ENCODE measurements around the gene EPB42. TPM values are rescaled to one million over a fixed set of nuclear protein-coding genes. Genes with fewer than 3 reads are reported as not detected.

The EPB42 gene
- total RNA-seq, 2 experiments from 2014 or later: not detected

- CTCF ChIA-PET: no interaction called here
- no peak for ATAC-seq (ENCODE audit: poor library complexity)
- Histone ChIP-seq H3K27me3 (ENCODE audit: control insufficient read depth in 1 of 2, insufficient read depth in 2 of 2, low read length in 2 of 2) (no peaks in the 10 kb centered on the region), H3K36me3 (ENCODE audit: insufficient read depth, low read length) (no peaks in the 10 kb centered on the region), H3K9me3 (ENCODE audit: control insufficient read depth in 1 of 2, insufficient read depth in 1 of 2, low read length in 2 of 2) (no peaks in the 10 kb centered on the region), H3K4me3 (ENCODE audit: low read length) (no peak overlapping the region), H3K4me1 (ENCODE audit: insufficient read depth, low read length) (no peaks in the 10 kb centered on the region), H3K27ac (ENCODE audit: low read depth in 1 of 2, low read length in 2 of 2) (no peak overlapping the region)
- H3K36me3 Mint-ChIP-seq (ENCODE audit: low read depth): no peaks in the 10 kb centered on the region
- peak in 1 of 14 experiments; percentile 24 for DNase-seq
- H3K4me3 Mint-ChIP-seq: no peak overlapping the region
- no peaks in the 10 kb centered on the region for H3K4me1 Mint-ChIP-seq (ENCODE audit: low read depth)
- no peak for TF ChIP-seq CTCF (IDR thresholded peaks at IDR 0.05)
- POLR2A ChIA-PET: no interaction called here
- no peaks in the 10 kb centered on the region for H3K9me3 Mint-ChIP-seq
- intact Hi-C loops (cut with DNase I, micrococcal nuclease): no loop called here
- H3K27ac Mint-ChIP-seq: no peak overlapping the region
- peaks cover 20% of the 10 kb centered on the region for H3K27me3 Mint-ChIP-seq
These were observed 19.1 kb upstream of the EPB42 start for GRCh38 chr15:43239732-43240491.

- no peak for ATAC-seq (ENCODE audit: poor library complexity)
- Histone ChIP-seq H3K27me3 (ENCODE audit: control insufficient read depth in 1 of 2, insufficient read depth in 2 of 2, low read length in 2 of 2) (no peaks in the 10 kb centered on the region), H3K9me3 (ENCODE audit: control insufficient read depth in 1 of 2, insufficient read depth in 1 of 2, low read length in 2 of 2) (no peaks in the 10 kb centered on the region), H3K36me3 (ENCODE audit: insufficient read depth, low read length) (no peaks in the 10 kb centered on the region), H3K4me1 (ENCODE audit: insufficient read depth, low read length) (no peaks in the 10 kb centered on the region), H3K4me3 (ENCODE audit: low read length) (no peak overlapping the region), H3K27ac (ENCODE audit: low read depth in 1 of 2, low read length in 2 of 2) (no peak overlapping the region)
- DNase-seq: no peak
- no peak for TF ChIP-seq CTCF (IDR thresholded peaks at IDR 0.05)
- peaks cover 16% of the 10 kb centered on the region for H3K27me3 Mint-ChIP-seq
- no peaks in the 10 kb centered on the region for H3K9me3 Mint-ChIP-seq
- POLR2A ChIA-PET: no interaction called here
- CTCF ChIA-PET: no interaction called here
- H3K4me1 Mint-ChIP-seq (ENCODE audit: low read depth): no peaks in the 10 kb centered on the region
- intact Hi-C loops (cut with DNase I, micrococcal nuclease): no loop called here
- no peaks in the 10 kb centered on the region for H3K36me3 Mint-ChIP-seq (ENCODE audit: low read depth)
- H3K27ac Mint-ChIP-seq: no peak overlapping the region
- H3K4me3 Mint-ChIP-seq: no peak overlapping the region
These were observed 17.9 kb upstream of the EPB42 start for GRCh38 chr15:43238671-43239131.

- no peaks in the 10 kb centered on the region for H3K4me1 Mint-ChIP-seq (ENCODE audit: low read depth)
- H3K4me3 Mint-ChIP-seq: no peak overlapping the region
- DNase-seq (no peak), ATAC-seq (ENCODE audit: poor library complexity) (no peak)
- intact Hi-C loops (cut with DNase I, micrococcal nuclease): no loop called here
- no peak overlapping the region for H3K4me3 ChIP-seq (ENCODE audit: low read length)
- ChIA-PET CTCF (no interaction called here), POLR2A (no interaction called here)
- no peak for TF ChIP-seq CTCF (IDR thresholded peaks at IDR 0.05)
- peaks cover 16% of the 10 kb centered on the region for H3K27me3 Mint-ChIP-seq
- no peaks in the 10 kb centered on the region for H3K9me3 Mint-ChIP-seq
- H3K36me3 Mint-ChIP-seq (ENCODE audit: low read depth): no peaks in the 10 kb centered on the region
- no peaks in the 10 kb centered on the region for H3K9me3 ChIP-seq (ENCODE audit: control insufficient read depth in 1 of 2, insufficient read depth in 1 of 2, low read length in 2 of 2)
- peaks cover 0 to 4% of the 10 kb centered on the region in 2 experiments for H3K27me3 ChIP-seq (ENCODE audit: control insufficient read depth in 1 of 2, insufficient read depth in 2 of 2, low read length in 2 of 2)
- H3K27ac ChIP-seq (ENCODE audit: low read depth in 1 of 2, low read length in 2 of 2): no peak overlapping the region
- H3K4me1 ChIP-seq (ENCODE audit: insufficient read depth, low read length): no peaks in the 10 kb centered on the region
- no peak overlapping the region for H3K27ac Mint-ChIP-seq
- no peaks in the 10 kb centered on the region for H3K36me3 ChIP-seq (ENCODE audit: insufficient read depth, low read length)
These were observed 17.1 kb upstream of the EPB42 start for GRCh38 chr15:43237842-43238470.

Measured in CD4-positive, alpha-beta T cell (primary cell).